Vagina (tissue), 2 donors: ENCODE results near the gene MAPRE3.

ENCODE experiments used
- CTCF ChIP-seq, 3 experiments: fragments of 450-650 bp in 2 of 3; fragments of 200-600 bp in 1 of 3; sonication (generic) in 1 of 3; IDR thresholded peaks; one replicate each; pipeline ENCODE4 v1.5.1; 2017 to 2019; ENCODE audit warnings: antibody characterized with exemption in 3 of 3, mild to moderate bottlenecking in 2 of 3, moderate library complexity in 2 of 3
- POLR2A ChIP-seq, 2 donors: fragments of 450-650 bp; IDR thresholded peaks; one replicate each; pipeline ENCODE4 v1.6.1; 2017; ENCODE audit warnings: antibody characterized with exemption in 2 of 2, mild to moderate bottlenecking in 2 of 2, moderate library complexity in 2 of 2

- TF ChIP-seq CTCF (IDR thresholded peaks at IDR 0.05), result no peak
- TF ChIP-seq POLR2A (IDR thresholded peaks at IDR 0.05), result no peak
Observed at GRCh38 chr2:27057184-27057583, 86.7 kb downstream of the MAPRE3 start.
